GM10847 (cell line): ENCODE results near the gene KLHL21.
A peak's percentile ranks its signal among the peaks of the same experiment; 100 is the strongest.

ENCODE experiments used
- POLR2A ChIP-seq: IDR thresholded peaks from 2 replicates; pipeline ENCODE4 v1.6.1; 2011; ENCODE audit not compliant: insufficient read length; ENCODE audit errors: extremely low read depth

Gene KLHL21, protein sequence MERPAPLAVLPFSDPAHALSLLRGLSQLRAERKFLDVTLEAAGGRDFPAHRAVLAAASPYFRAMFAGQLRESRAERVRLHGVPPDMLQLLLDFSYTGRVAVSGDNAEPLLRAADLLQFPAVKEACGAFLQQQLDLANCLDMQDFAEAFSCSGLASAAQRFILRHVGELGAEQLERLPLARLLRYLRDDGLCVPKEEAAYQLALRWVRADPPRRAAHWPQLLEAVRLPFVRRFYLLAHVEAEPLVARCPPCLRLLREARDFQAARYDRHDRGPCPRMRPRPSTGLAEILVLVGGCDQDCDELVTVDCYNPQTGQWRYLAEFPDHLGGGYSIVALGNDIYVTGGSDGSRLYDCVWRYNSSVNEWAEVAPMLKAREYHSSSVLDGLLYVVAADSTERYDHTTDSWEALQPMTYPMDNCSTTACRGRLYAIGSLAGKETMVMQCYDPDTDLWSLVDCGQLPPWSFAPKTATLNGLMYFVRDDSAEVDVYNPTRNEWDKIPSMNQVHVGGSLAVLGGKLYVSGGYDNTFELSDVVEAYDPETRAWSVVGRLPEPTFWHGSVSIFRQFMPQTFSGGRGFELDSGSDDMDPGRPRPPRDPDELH

DNA sequence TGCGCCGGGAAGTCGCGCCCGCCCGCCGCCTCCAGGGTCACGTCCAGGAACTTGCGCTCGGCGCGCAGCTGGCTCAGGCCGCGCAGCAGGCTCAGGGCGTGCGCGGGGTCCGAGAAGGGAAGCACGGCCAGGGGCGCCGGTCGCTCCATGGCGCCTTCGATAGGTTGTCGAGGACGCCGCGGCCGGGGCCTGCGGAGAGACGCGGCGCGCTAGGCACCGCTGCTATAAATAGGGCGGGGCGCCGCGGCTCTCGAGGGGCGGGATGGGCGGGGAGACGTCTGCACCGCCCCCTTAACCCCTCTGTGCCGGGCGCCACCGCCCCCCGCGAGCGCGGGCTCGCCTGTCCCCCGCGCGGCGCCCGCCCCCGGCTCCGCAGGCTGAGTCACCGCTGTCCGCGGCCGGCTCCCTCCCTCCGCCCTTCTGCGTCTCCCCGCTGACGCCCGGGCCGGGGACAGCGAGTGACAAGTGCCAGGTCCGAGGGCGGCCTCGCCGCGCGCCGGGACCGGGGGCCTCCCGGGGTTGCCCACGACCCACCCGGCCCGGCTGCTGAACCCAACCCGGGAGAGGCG, at the start of gene KLHL21:
Gene KLHL21, minus strand, starts transcription at position 201 of the 569 bp plus-strand sequence. Its CDS starts 52 bp downstream, at position 149.
- peak; percentile 78 for TF ChIP-seq POLR2A

DNA sequence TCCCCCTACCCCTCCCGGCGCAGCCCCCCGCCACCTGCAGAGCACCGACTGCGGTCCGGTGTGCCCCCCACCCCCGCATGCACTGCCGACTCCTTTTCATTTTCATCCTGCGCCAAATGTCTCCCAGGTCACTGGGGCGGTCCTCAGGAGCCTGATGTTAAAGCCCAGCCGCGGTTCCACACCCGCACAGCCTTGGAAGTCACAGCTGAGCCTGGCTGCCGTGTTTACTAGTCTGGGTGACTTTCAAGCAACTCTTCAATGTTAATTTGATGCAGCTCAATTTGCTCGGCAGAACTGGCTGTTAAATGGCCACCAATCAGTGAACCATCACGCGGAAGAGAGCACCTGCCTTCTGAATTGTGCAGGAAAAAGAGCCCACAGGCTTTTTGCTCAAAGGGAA, 49.2 kb upstream of the KLHL21 start:
- no peak for TF ChIP-seq POLR2A

DNA sequence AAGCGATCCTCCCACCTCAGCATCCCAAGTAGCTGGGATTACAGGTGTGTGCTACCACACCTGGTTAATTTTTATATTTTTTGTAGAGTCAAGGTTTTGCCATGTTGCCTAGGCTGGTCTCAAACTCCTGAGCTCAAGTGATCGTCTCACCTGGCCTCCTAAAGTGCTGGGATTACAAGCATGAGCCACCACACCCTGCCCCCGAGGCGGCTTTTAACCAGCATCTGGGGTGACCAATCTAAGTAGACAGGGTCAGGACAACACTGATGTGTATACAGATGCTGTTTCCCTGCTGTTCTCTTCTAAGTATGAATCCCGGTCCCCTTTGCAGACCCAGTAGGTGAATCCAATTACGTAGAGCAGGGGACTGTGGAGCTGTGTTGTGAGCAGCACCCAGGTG, 45.9 kb upstream of the KLHL21 start:
- no peak for TF ChIP-seq POLR2A

DNA sequence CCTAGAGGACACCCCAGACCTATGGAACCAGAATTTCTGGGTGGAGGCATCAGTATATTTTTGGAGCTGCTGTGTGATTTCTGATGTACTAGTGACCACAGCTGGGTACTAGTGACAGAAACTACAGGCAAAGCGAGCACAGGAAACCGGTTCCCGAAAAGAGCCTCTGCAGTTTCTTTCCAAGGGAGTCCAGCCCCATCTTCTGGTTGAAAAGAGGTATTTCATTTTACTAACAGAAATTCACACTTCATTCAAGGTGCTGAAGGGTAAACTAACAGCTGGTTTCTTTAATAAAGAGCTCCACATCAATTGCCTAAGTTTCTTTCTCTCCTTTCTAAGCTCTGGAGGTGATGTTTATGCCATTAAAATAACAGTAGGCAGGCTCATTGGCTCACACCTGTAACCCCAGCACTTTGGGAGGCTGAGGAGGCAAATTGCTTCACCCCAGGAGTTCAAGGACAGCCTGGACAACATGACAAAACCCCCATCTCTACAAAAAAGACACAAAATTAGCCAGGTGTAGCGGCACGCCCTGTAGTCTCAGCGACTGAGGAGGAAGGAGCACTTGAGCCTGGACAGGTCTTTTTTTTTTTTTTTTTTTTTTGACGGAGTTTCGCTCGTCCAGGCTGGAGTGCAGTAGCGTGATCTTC, 44.0 kb upstream of the KLHL21 start:
- TF ChIP-seq POLR2A, result no peak

- no peak for TF ChIP-seq POLR2A
Observed at GRCh38 chr1:6645018-6645417, 42.3 kb upstream of the KLHL21 start.

DNA sequence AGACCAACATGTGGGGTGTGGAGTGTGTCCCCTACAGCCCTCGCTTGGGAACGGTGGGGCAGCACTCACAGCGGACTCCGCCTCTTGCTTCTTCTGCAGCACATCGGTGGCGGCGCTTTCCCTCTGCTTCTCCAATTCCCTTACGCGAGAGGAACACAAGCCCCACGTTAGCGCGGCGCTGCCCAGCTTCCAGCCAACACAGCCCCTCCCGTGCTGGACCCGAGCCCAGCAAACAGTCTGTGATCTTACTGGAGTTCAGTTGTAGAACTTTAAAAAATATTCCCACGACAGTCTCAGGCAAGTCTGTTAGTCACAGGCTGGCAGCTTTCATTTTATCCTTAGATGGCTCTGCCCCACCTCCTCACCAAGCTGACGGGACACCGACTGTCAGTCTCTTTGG, 35.6 kb upstream of the KLHL21 start:
- no peak for TF ChIP-seq POLR2A

DNA sequence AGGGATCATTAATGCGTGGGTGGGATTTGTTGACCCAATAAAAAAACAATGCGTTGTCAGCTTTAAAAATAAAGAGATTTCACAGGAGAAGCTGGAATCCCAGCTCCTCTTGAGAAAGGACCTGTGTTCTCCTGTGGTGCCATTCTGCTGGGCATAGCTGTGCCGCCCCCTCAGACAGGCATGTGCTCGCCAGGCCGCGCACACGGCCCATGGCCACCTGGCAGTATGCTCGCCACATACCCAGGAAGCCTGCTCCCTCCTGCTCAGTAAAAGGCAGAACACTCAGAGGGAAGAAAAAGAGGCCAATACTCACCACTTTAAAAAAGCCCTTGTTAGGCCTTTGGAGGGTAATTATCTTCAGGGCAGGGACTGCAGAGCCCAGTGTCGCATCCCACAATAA, 35.1 kb upstream of the KLHL21 start:
- no peak for TF ChIP-seq POLR2A

GRCh38 chr1:6635910-6636760, 33.5 kb upstream of the KLHL21 start:
- TF ChIP-seq POLR2A, result no peak

DNA sequence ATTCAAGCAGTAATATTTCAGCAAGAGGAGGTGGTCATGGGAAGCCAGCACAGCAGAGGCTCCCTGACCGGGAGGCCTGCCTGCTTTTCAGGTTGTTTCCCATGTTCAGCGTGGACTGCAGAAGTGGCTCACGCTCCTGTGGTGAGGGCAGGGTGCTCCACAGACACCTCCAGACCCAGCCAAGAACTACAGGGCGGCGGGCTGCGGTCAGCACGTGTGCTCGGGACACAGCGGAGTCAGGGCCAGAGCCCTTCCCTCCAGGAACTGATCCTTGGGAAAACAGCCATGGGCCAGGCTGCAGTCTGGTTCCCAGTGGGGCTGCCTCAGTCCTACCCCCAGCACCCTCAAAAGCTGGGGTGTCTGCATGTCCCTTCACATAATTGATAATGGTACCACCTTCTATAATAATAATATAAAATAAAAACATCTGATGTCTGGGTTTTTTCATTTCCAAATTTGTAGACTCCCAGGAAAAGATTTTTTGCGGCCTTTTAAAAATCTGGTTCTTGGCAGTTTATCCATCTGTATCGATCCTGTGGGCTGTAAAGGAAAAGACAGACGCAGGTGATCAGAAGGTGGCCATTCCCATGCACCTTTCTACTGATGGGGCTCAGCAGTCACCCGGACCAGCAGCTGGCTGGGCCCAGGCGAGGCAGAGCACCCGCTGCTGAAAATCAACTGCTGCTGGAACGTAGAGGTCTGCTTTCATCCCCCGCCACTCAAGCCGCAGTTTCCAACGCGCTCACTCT, 32.7 kb upstream of the KLHL21 start:
- TF ChIP-seq POLR2A, result no peak

DNA sequence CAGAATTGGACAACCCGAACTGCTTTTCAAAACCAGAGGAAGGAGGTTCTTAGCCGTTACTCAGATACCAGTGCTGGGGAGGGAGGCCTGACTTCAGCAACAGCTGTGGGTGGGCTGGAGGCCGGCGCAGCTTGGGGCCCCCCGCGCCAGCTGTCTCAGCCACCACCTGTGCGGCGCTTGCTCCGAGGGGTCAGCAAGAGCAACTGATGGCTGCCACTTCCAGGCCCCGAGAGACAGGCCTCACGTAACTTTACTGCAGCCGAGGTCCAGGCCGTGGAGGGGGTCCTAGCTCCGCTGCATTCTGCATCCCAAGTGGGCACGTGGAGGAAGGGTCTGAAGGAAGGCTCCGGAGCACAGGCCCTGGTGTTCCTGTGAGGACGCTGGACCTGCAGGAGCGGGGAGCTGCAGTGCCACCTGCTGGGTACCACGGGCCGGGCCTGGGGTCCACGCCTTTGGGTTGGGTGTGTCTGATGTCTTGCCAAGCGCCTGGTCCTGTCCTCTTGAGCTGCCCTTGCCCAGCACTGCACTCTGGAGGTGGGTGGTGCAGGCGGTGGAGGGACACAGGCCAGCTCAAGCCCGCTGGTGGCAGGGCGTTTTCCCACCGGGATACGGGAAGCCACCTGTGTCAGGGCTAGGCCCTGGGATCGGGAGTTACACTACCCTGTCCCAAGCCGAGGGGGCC, 31.8 kb upstream of the KLHL21 start:
- TF ChIP-seq POLR2A, result no peak

- no peak for TF ChIP-seq POLR2A
Observed at GRCh38 chr1:6632588-6633514, 30.2 kb upstream of the KLHL21 start.

DNA sequence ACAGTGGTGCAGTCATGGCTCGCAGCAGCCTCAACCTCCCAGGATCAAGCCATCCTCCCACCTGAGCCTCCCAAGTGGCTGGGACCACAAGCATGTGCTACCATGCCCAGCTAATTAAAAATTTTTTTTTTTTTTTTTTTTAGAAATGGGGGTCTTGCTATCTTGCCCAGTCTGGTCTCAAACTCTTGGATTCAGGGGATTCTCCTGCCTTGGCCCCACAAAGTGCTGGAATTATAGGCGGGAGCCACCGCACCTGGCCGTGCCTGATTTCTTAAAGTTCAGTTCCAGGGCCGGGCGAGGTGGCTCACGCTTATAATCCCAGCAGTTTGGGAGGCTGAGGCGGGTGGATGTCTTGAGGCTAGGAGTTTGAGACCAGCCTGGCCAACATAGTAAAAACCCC, 28.4 kb upstream of the KLHL21 start:
- no peak for TF ChIP-seq POLR2A

DNA sequence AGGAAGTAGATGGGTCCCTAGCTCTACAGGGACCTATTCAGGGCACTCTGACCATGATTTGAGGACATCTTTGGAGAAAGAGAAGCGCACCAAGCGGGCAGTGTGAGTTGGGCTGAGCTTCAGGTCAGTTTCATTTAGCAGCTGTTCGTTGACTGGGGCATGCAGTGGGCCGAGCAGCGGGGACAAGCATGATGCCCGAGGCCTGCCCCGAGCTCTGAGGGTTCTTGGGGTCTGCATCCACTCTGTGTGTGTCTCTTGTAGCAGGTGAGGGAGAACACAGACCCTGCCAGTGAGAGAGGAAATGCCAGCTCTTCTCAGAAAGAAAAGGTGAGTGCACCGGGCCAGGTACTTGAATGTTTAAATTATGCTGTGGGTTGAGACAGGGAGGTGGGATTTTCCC, 27.4 kb upstream of the KLHL21 start:
- TF ChIP-seq POLR2A, result no peak

- no peak for TF ChIP-seq POLR2A
Observed at GRCh38 chr1:6628971-6629479, 26.4 kb upstream of the KLHL21 start.
